Endothelial cell of umbilical vein (primary cell): Measurements from ENCODE around the gene SLC25A13. TPM values are rescaled to one million over a fixed set of nuclear protein-coding genes. Genes with fewer than 3 reads are reported as not detected.

ENCODE experiments used
- BruUV-seq: library from RNA; stranded (reverse); fragments of 400-500 nt; replicated peaks from 2 replicates; lab custom pipeline; 2021; lab: Mats Ljungman, UMichigan
- CTCF ChIA-PET: fragments of 300-600, 350-600 bp; sonication (Branson Sonifier 250); formaldehyde crosslinking; loops from one replicate; lab custom pipeline; 2021; ENCODE audit warnings: antibody characterized with exemption, inconsistent platforms; lab: Charles Lee
- POLR2A ChIA-PET: fragments of 300-600, 350-600 bp; sonication (Branson Sonifier 250); formaldehyde crosslinking; loops from one replicate; lab custom pipeline; 2021; ENCODE audit warnings: antibody characterized with exemption, inconsistent platforms; lab: Charles Lee
- DNase-seq: peaks from one replicate; pipeline ENCODE4 v3.0.0-alpha.2; 2011; ENCODE audit warnings: low read depth, low spot score
- FAIRE-seq: peaks from 2 replicates; lab custom pipeline; 2011; peaks lifted over from hg19 to GRCh38; lab: Jason Lieb, UNC
- H2AFZ ChIP-seq: 2 replicates; pipeline ENCODE4 v1.6.0; 2012; ENCODE audit warnings: low read depth, low read length, control low read depth, inconsistent platforms
- H3K27ac ChIP-seq: 2 replicates; pipeline ENCODE4 v1.5.1; 2011; ENCODE audit warnings: low read depth, mild to moderate bottlenecking, control low read depth, low read length, moderate library complexity; ENCODE audit not compliant: insufficient read depth
- H3K27me3 ChIP-seq, 2 experiments: 2 replicates each; pipeline versions ENCODE4 v1.6.0 to v1.6.1; 2011; ENCODE audit warnings: low read length in 2 of 2, mixed read lengths in 1 of 2; ENCODE audit not compliant: control insufficient read depth in 2 of 2, insufficient read depth in 2 of 2
- H3K36me3 ChIP-seq, 2 experiments: 2 replicates in 1 of 2; 3 replicates in 1 of 2; pipeline ENCODE4 v1.5.1; 2011; ENCODE audit warnings: low read length in 2 of 2, mild to moderate bottlenecking in 1 of 2, moderate library complexity in 1 of 2; ENCODE audit not compliant: control insufficient read depth in 2 of 2, insufficient read depth in 2 of 2; ENCODE audit errors: extremely low read depth in 1 of 2
- H3K4me1 ChIP-seq: 3 replicates; pipeline ENCODE4 v1.5.1; 2011; ENCODE audit warnings: mild to moderate bottlenecking, low read length; ENCODE audit not compliant: control insufficient read depth, insufficient read depth; ENCODE audit errors: extremely low read depth
- H3K4me2 ChIP-seq: 2 replicates; pipeline ENCODE4 v1.6.1; 2011; ENCODE audit warnings: low read length, control low read depth, mixed read lengths; ENCODE audit not compliant: insufficient read depth
- H3K4me3 ChIP-seq, 3 experiments: fragments of 200-600 bp in 1 of 3; sonication (generic), shearing (Covaris generic) in 1 of 3; replicated peaks in 1 of 3; 2 replicates each; pipeline ENCODE4 v1.5.1; 2011 to 2016; ENCODE audit warnings: control low read depth in 3 of 3, low read length in 3 of 3, mild to moderate bottlenecking in 2 of 3, inconsistent platforms in 1 of 3, low read depth in 1 of 3, moderate library complexity in 1 of 3; ENCODE audit not compliant: insufficient read depth in 1 of 3
- H3K79me2 ChIP-seq: 2 replicates; pipeline ENCODE4 v1.6.0; 2012; ENCODE audit warnings: low read length, inconsistent platforms; ENCODE audit not compliant: control insufficient read depth, insufficient read depth
- H3K9ac ChIP-seq: replicated peaks from 2 replicates; pipeline ENCODE3; 2011; ENCODE audit warnings: low read length, control low read depth; ENCODE audit not compliant: insufficient read depth; ENCODE audit errors: extremely low read depth
- H3K9me1 ChIP-seq: replicated peaks from 3 replicates; pipeline ENCODE4 v1.6.0; 2011; ENCODE audit warnings: mild to moderate bottlenecking, low read length; ENCODE audit not compliant: control insufficient read depth, insufficient read depth; ENCODE audit errors: extremely low read depth
- H3K9me3 ChIP-seq: replicated peaks from 2 replicates; pipeline ENCODE4 v1.5.1; 2012; ENCODE audit warnings: low read length, inconsistent platforms; ENCODE audit not compliant: control insufficient read depth, insufficient read depth
- H4K20me1 ChIP-seq: replicated peaks from 2 replicates; pipeline ENCODE3; 2011; ENCODE audit warnings: mild to moderate bottlenecking, low read length; ENCODE audit not compliant: control insufficient read depth, insufficient read depth; ENCODE audit errors: extremely low read depth
- CTCF ChIP-seq, 2 donors: IDR thresholded peaks; 1 replicate in 1 of 2; 2 replicates in 1 of 2; pipeline ENCODE4 v1.5.1; 2011; ENCODE audit warnings: low read length in 2 of 2, mild to moderate bottlenecking in 2 of 2, moderate library complexity in 2 of 2, control low read depth in 1 of 2, inconsistent platforms in 1 of 2, low read depth in 1 of 2; ENCODE audit not compliant: insufficient read depth in 1 of 2; ENCODE audit errors: extremely low read depth in 1 of 2
- EZH2 ChIP-seq: IDR thresholded peaks from 2 replicates; pipeline ENCODE4 v1.6.1; 2012; ENCODE audit warnings: borderline replicate concordance, low read depth, mild to moderate bottlenecking, moderate library complexity, low read length, inconsistent platforms; ENCODE audit not compliant: severe bottlenecking
- FOS ChIP-seq: IDR thresholded peaks from 2 replicates; pipeline ENCODE4 v1.6.1; 2011; ENCODE audit warnings: mild to moderate bottlenecking, low read length, moderate library complexity, borderline replicate concordance; ENCODE audit not compliant: insufficient read depth
- GATA2 ChIP-seq: IDR thresholded peaks from 2 replicates; pipeline ENCODE4 v1.7.0; 2011; ENCODE audit warnings: low read depth, mild to moderate bottlenecking, moderate library complexity, mixed read lengths, low read length; ENCODE audit not compliant: insufficient read length, insufficient read depth
- JUN ChIP-seq: IDR thresholded peaks from 2 replicates; pipeline ENCODE4 v1.6.1; 2011; ENCODE audit warnings: borderline replicate concordance, low read depth; ENCODE audit not compliant: insufficient read length, insufficient read depth
- MAX ChIP-seq: IDR thresholded peaks from 2 replicates; pipeline ENCODE4 v1.6.1; 2011; ENCODE audit not compliant: insufficient read depth, insufficient read length
- MYC ChIP-seq: IDR thresholded peaks from one replicate; pipeline ENCODE4 v1.6.1; 2011; ENCODE audit warnings: mild to moderate bottlenecking, low read depth, low read length
- POLR2A ChIP-seq: IDR thresholded peaks from 2 replicates; pipeline ENCODE4 v1.6.1; 2012; ENCODE audit warnings: low read depth, mild to moderate bottlenecking, control low read depth, low read length
- POLR2AphosphoS5 ChIP-seq: IDR thresholded peaks from 2 replicates; pipeline ENCODE4 v1.6.1; 2012; ENCODE audit warnings: low read depth, mild to moderate bottlenecking, control low read depth, low read length, moderate library complexity; ENCODE audit not compliant: insufficient read depth
- dilution Hi-C: fragments of 300-500 bp; cut with MboI; formaldehyde crosslinking; loops from one replicate; pipeline ENCODE4 v1.15.0; 2019; ENCODE audit warnings: low sequenced_read_pairs; ENCODE audit not compliant: extremely low pct_ligation_motif_present
- intact Hi-C: fragments of 100-400 bp; cut with micrococcal nuclease; formaldehyde crosslinking; loops from one replicate; pipeline ENCODE4 v1.10.0; 2022
- polyA plus RNA-seq, 4 experiments: library from polyadenylated mRNA; depleted of rRNA in 3 of 4; stranded (reverse) in 3 of 4; unstranded in 1 of 4; fragments of >200 nt; gene quantifications; 2 replicates each; pipeline versions ENCODE4 v1.2.1 to v1.2.3, GENCODE V29; 2011 to 2012; ENCODE audit warnings: missing spikeins in 1 of 4
- total RNA-seq: library from RNA; stranded (reverse); gene quantifications from 2 replicates; pipeline ENCODE4 v1.2.3, GENCODE V29; 2021

Gene SLC25A13
- total and polyA plus RNA-seq, 2 donors (not counting 3 experiments of a cell fraction or from before 2014, with no cell fraction given), result 13.2 to 34.4 TPM

GRCh38 chr7:96331233-96331632 is 9.3 kb upstream of the SLC25A13 start:
- ChIA-PET POLR2A (no interaction called here), CTCF (interaction anchor here (0.7 kb wide), 1 partner anchor 696 kb away, joined by 3 read pairs; no protein-coding TSS in a partner anchor)
- TF ChIP-seq MYC, result no peak
- no peak for TF ChIP-seq MAX
- TF ChIP-seq CTCF (IDR thresholded peaks at IDR 0.05; ENCODE audit: extremely low read depth in 1 of 2, insufficient read depth in 1 of 2, low read depth in 1 of 2, low read length in 2 of 2), result no peak
- TF ChIP-seq GATA2, result no peak
- FAIRE-seq (no peak), DNase-seq (no peak)
- no peaks in the 10 kb centered on the region for H3K9me3 ChIP-seq
- no peaks in the 10 kb centered on the region for H3K9me1 ChIP-seq
- peaks cover 10% of the 10 kb centered on the region for H3K4me1 ChIP-seq
- no peak overlapping the region for H3K4me2 ChIP-seq
- H4K20me1 ChIP-seq, result no peaks in the 10 kb centered on the region
- H3K79me2 ChIP-seq, result no peaks in the 10 kb centered on the region
- no TSS peak for BruUV-seq
- intact Hi-C loops (no loop called here), dilution Hi-C loops (no loop called here)
- H3K9ac ChIP-seq, result no peak overlapping the region
- no peak overlapping the region for H2AFZ ChIP-seq
- H3K36me3 ChIP-seq, result no peaks in the 10 kb centered on the region
- H3K4me3 ChIP-seq, result no peak overlapping the region
- H3K27me3 ChIP-seq, result peaks cover 0 to 3% of the 10 kb centered on the region in 2 experiments
- no peak overlapping the region for H3K27ac ChIP-seq

- DNase-seq, result peak; percentile 23
- Histone ChIP-seq H3K27me3 (peaks cover 0 to 3% of the 10 kb centered on the region in 2 experiments), H3K79me2 (no peaks in the 10 kb centered on the region), H3K9me3 (no peaks in the 10 kb centered on the region), H3K4me3 (no peak overlapping the region), H3K4me2 (no peak overlapping the region), H3K27ac (no peak overlapping the region), H4K20me1 (no peaks in the 10 kb centered on the region), H2AFZ (no peak overlapping the region), H3K9me1 (no peaks in the 10 kb centered on the region), H3K4me1 (peaks cover 10% of the 10 kb centered on the region), H3K36me3 (no peaks in the 10 kb centered on the region), H3K9ac (no peak overlapping the region)
- TF ChIP-seq POLR2A, result no peak
- TF ChIP-seq POLR2AphosphoS5, result no peak
- TF ChIP-seq JUN, result no peak
- TF ChIP-seq EZH2, result no peak
- TF ChIP-seq MYC, result no peak
- TF ChIP-seq CTCF (IDR thresholded peaks at IDR 0.05; ENCODE audit: extremely low read depth in 1 of 2, insufficient read depth in 1 of 2, low read depth in 1 of 2, low read length in 2 of 2), result no peak
- TF ChIP-seq MAX, result no peak
- TF ChIP-seq FOS, result no peak
- TF ChIP-seq GATA2, result no peak
- BruUV-seq, result no TSS peak
- no peak for FAIRE-seq
- intact Hi-C loops (no loop called here), dilution Hi-C loops (no loop called here)
- ChIA-PET CTCF (no interaction called here), POLR2A (no interaction called here)
Observed at GRCh38 chr7:96330193-96330592, 8.3 kb upstream of the SLC25A13 start.
